Colon (tissue), 2 donors: ENCODE results near the gene MBD3L4.
"Not testable (repeated sequence)": the region's sequence is repeated elsewhere in the genome, so short reads cannot be mapped to it uniquely, and the experiment has no call there.

Source experiments
- FAIRE-seq: peaks from 2 replicates; lab custom pipeline; 2012; peaks lifted over from hg19 to GRCh38; lab: Jason Lieb, UNC
- donor health status: control.
- donor health status: control.

MBD3L4 gene

DNA sequence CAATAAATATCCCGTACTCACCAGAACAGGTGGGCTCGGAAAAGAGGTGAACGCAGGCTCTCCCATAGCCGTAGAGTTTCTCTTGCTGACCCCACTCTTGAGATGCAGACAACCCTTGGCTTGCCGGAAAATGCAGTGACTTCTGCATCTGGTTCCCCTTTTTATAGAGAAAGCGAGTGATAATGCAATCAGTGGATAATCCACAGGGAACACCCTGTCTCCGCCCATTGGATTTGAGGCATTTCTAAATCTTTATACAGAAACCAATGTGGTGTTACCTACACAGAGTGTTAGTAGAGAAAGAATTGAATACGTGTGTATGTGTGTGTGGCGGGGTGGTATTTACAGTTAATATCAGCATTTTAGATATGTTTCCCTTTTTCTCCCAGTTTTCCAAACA, at the start of gene MBD3L4:
Gene MBD3L4, minus strand, starts transcription at position 101 of the 400 bp plus-strand sequence. Its CDS starts 35 bp downstream, at position 66.
- FAIRE-seq = not testable (repeated sequence)

DNA sequence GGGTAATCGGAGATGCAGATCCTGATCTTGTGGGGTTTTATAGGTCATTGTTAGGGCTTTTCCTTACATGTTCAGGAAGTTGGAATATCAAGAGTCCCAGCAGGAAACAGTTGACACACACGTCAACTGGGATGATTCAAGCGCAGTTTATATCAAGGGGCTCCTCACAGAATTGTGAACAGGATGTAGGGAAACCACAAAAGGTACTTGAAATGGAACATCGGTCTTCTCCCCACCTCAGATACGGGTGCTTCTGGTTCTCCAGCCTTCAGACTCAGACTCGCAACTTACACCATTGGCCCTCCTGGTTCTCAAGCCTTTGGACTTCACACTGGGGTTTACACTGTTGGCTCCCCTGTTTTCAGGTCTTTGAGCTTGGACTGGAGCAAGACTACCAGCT, 49.0 kb upstream of the MBD3L4 start:
- FAIRE-seq = no peak

DNA sequence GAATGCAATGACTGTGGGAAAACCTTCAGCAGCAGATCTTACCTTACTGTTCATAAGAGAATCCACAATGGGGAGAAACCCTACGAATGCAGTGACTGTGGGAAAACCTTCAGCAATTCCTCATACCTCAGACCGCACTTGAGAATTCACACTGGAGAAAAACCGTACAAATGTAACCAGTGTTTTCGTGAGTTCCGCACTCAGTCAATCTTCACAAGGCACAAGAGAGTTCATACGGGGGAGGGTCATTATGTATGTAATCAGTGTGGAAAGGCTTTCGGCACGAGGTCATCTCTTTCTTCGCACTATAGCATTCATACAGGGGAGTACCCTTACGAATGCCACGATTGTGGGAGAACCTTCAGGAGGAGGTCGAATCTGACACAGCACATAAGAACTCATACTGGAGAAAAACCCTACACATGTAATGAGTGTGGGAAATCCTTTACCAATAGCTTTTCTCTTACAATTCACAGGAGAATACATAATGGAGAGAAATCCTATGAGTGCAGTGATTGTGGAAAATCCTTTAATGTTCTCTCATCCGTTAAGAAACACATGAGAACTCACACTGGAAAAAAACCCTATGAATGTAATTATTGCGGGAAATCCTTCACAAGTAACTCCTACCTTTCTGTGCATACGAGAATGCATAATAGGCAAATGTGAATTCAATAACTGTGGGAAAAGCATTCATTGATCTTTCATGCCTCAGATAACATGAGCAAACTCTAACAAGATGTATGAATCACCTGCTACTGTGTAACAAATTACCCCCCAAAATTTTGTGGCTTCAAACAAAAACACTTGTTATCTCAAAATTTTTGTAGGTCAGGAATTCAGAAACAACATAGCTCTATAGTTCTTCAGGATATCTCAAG, 43.3 kb upstream of the MBD3L4 start:
- no peak for FAIRE-seq

- no peak for FAIRE-seq
Measured at GRCh38 chr19:7078008-7078407, 38.0 kb upstream of the MBD3L4 start.

DNA sequence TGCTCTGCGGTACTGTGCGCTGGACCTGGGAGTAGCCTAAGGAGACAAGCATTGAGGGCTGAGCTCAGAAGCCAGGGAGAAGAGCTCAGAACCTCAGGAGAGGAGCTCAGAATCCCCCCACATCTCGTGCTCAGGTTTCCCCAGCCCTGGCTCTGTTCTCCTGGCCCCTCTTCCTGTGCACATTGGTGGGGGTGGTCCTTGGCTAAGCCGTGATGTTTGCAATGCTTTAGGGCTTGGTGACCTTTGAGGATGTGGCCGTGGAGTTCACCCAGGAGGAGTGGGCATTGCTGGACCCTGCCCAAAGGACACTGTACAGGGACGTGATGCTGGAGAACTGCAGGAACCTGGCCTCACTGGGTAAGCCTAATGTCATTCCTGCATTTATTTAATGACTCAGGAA, 36.2 kb upstream of the MBD3L4 start:
- FAIRE-seq = no peak

DNA sequence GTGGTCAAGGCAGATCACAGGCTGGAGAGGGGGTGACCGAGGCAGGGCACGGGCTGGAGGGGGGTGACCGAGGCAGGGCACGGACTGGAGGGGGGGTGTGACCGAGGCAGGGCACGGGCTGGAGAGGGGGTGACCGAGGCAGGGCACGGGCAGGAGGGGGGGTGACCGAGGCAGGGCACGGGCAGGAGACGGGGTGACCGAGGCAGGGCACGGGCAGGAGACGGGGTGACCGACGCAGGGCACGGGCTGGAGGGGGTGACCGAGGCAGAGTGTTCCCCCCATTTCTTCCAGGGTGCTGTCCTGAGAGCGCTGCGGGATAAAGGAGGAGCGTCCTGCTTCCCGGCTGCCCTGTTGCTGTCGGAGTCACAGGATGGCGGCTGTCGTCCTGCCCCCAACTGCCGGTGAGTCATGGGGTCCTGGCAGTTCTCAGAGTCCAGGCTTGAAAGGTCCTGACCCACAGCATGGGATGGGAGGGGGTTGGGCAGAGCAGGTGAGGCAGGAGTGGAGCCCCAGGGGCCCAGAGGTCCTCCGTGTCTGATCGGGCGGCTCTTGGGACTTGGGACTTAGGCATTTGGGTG, 34.8 kb upstream of the MBD3L4 start:
- FAIRE-seq = no peak

- FAIRE-seq = no peak
Measured at GRCh38 chr19:7072541-7072940, 32.6 kb upstream of the MBD3L4 start.

- FAIRE-seq = no peak
Measured at GRCh38 chr19:7069904-7070226, 29.9 kb upstream of the MBD3L4 start.

- no peak for FAIRE-seq
Measured at GRCh38 chr19:7069042-7069903, 29.3 kb upstream of the MBD3L4 start, which contains the start of gene ZNF557. Gene ZNF557 (plus strand): TSS chr19:7069703. CDS start chr19:7075075, 5,372 bp downstream.

GRCh38 chr19:7068599-7068998, 28.6 kb upstream of the MBD3L4 start:
- no peak for FAIRE-seq

- no peak for FAIRE-seq
Measured at GRCh38 chr19:7067716-7068115, 27.7 kb upstream of the MBD3L4 start.

- not testable (repeated sequence) for FAIRE-seq
Measured at GRCh38 chr19:7067122-7067521, 27.1 kb upstream of the MBD3L4 start.

DNA sequence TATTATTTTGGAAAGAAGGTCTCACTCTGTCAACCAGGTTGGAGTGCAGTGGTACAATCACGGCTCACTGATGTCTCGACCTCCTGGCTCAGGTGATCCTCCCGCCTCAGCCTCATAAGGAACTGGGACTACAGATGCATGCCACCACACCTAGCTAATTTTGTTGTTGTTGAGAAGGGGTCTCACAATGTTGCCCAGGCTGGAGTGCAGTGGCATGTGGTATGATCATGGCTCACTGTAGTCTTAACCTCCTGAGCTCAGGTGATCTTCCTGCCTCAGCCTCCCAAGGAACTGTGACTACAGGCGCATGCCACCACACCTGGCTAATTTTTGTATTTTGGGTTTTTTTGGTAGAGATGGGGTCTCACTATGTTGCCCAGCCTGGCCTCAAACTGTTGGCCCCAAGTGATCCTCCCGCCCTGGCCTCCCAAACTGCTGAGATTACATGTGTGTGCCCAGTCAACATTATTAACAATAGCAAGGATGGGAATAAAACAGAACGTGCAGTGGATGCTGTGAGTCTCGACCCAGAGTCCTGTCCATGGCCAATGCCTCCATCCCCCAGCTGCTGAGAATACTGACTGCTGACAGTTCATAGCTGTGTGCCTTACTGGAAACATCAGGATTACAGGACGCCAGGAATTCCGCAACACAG, 23.9 kb upstream of the MBD3L4 start:
- no peak for FAIRE-seq

GRCh38 chr19:7063339-7063738, 23.4 kb upstream of the MBD3L4 start:
- FAIRE-seq = no peak

- FAIRE-seq = peak; percentile 49
Measured at GRCh38 chr19:7059977-7060376, 20.0 kb upstream of the MBD3L4 start.

GRCh38 chr19:7058576-7058975, 18.6 kb upstream of the MBD3L4 start, which contains the start of gene MBD3L3:
Gene MBD3L3 (minus strand): TSS chr19:7058676. CDS start chr19:7058605, 71 bp downstream.
- FAIRE-seq = not testable (repeated sequence)

- FAIRE-seq = not testable (repeated sequence)
Measured at GRCh38 chr19:7056371-7056770, 16.4 kb upstream of the MBD3L4 start.

DNA sequence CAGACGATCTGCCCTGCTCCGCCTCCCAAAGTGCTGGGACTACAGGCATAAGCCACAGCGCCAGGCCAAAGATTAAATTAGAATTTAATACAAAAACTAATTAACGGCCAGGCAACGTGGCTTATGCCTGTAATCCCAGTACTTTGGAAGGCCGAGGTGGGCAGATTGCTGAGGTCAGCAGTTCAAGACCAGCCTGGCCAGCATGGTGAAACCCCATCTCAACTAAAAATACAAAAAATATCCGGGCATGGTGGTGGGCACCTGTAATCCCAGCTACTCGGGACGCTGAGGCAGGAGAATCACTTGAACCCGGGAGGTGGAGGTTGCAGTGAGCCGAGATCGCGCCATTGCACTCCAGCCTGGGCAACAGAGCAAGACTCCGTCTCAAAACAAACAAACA, 15.7 kb upstream of the MBD3L4 start:
- not testable (repeated sequence) for FAIRE-seq

DNA sequence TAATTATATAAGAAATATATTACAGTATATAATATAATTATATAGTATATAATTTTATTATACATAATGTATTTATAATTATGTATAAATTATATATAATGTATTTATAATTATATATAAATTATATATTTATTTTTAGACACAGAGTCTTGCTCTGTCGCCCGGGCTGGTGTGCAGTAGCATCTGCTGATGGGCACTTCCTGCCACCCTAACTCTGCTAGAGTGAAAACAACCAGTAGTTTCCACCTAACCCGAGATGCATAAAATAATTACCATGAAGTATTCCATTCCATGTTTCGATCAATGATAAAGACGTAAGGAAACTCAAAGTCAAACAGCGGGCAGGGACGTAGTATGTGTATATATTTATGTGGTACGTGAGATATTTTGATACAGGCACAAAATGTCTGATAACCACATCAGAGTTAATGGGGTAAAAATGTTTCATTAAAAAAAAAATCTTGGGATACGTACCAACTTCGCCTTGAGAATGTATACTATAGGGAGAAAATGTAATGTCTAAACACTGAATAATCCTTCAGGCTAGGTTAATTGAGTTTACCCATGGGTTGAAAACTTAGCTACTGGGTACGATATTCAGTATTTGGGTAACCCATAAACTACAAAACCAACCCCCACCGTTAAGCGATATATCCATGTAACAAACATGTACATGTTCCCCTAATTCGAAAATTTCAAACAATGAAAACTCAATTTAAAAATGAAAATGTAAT, 14.8 kb upstream of the MBD3L4 start:
- FAIRE-seq = peak; percentile 91

- not testable (repeated sequence) for FAIRE-seq
Measured at GRCh38 chr19:7052896-7053295, 12.9 kb upstream of the MBD3L4 start.

DNA sequence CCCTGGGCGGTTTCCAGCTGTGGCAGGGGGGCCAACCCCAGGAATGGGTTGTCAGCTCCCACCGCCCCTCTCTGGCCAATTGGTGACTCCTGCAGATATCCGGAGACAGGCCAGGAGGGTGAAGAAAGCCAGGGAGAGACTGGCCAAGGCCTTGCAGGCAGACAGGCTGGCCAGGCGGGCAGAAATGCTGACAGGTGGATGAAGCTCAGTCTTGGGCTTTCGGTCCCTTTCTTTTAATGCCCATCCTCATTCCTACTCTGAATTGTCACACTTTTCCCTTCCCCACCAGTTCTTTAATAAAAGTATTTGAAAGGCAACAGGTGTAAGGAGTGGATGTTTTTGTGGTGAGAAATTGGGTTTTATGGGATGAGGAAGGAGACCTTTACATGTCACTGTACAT, 11.4 kb upstream of the MBD3L4 start:
- FAIRE-seq = not testable (repeated sequence)
